ENCODE results near the gene TAF9B. TPM values are rescaled to one million over a fixed set of nuclear protein-coding genes. Genes with fewer than 3 reads are reported as not detected.
A peak's percentile ranks its signal among the peaks of the same experiment; 100 is the strongest.

TAF9B gene
- total RNA-seq, 6 experiments from 2014 or later, result 3.3 to 9.6 (median 6.1) TPM

GRCh38 chrX:78103623-78104446 lies 35.6 kb downstream of the TAF9B start, which contains the start of gene PGK1:
Gene PGK1, plus strand, starts transcription at chrX:78104248. Its CDS starts 93 bp downstream, at chrX:78104341.
- Histone ChIP-seq H3K4me1 (peaks cover 0 to 16% (median 0%) of the 10 kb centered on the region in 4 donors), H3K4me3 (peak within 1 kb of the TSS; percentile 66 to 73 (median 69)), H3K36me3 (no peaks in the 10 kb centered on the region), H3K27ac (peak within 1 kb of the TSS; percentile 93 to 98 (median 93)), H3K9me3 (no peaks in the 10 kb centered on the region), H3K27me3 (no peaks in the 10 kb centered on the region)
- DNase-seq (peak; percentile 95 to 98 (median 96)), ATAC-seq (peak; percentile 90 to 97 (median 94))
- TF ChIP-seq, protein P1, sequence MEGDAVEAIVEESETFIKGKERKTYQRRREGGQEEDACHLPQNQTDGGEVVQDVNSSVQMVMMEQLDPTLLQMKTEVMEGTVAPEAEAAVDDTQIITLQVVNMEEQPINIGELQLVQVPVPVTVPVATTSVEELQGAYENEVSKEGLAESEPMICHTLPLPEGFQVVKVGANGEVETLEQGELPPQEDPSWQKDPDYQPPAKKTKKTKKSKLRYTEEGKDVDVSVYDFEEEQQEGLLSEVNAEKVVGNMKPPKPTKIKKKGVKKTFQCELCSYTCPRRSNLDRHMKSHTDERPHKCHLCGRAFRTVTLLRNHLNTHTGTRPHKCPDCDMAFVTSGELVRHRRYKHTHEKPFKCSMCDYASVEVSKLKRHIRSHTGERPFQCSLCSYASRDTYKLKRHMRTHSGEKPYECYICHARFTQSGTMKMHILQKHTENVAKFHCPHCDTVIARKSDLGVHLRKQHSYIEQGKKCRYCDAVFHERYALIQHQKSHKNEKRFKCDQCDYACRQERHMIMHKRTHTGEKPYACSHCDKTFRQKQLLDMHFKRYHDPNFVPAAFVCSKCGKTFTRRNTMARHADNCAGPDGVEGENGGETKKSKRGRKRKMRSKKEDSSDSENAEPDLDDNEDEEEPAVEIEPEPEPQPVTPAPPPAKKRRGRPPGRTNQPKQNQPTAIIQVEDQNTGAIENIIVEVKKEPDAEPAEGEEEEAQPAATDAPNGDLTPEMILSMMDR (IDR thresholded peaks at IDR 0.05), result no peak
- TF ChIP-seq POLR2A (IDR thresholded peaks at IDR 0.05), result peak; percentile 96
- intact Hi-C loops (cut with DNase I), result no loop called here
- WGBS (ENCODE audit: insufficient coverage, low coverage, low lambda C conversion rate, missing lambda C conversion rate), result 39% methylated on average over 10 of the region's 72 CpGs

DNA sequence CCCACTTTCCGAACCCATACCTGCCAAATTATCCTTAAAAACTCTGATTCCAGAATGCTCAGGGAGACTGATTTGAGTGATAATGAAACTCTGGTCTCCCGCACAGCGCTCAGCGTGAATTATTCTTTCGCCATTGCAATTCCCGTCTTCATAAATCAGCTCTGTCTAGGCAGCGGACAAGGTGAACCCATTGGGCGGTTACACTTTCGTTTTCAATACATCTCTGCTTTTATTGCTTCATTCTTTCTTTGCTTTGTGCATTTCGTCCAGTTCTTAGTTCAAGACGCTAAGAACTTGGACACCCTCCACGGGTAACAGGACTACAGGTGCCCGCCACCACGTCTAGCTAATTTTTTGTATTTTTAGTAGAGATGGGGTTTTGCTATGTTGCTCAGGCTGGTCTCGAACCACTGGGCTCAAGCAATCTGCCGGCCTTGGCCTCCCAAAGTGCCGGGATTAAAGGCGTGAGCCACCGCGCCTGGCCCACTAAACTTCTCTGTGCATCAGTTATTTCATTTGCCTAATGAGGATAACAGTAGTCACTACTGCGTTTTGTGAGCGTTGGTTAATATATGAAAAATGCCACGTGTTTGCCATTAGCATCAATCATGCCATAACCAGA lies 36.3 kb downstream of the TAF9B start:
- intact Hi-C loops (cut with DNase I), result no loop called here
- peak overlapping the region; percentile 85 to 93 (median 86) for H3K27ac ChIP-seq
- TF ChIP-seq, protein P1 (IDR thresholded peaks at IDR 0.05), result no peak
- no peaks in the 10 kb centered on the region for H3K27me3 ChIP-seq
- DNase-seq (no peak), ATAC-seq (no peak)
- peak overlapping the region in 2 of 3 donors; percentile 69 to 73 for H3K4me3 ChIP-seq
- H3K4me1 ChIP-seq, result peaks cover 0 to 16% (median 0%) of the 10 kb centered on the region in 4 donors
- H3K9me3 ChIP-seq, result no peaks in the 10 kb centered on the region
- no peaks in the 10 kb centered on the region for H3K36me3 ChIP-seq
- 75% methylated on average over 23 of the region's 23 CpGs for WGBS (ENCODE audit: insufficient coverage, low coverage, low lambda C conversion rate, missing lambda C conversion rate)

- no peak for TF ChIP-seq POLR2A (IDR thresholded peaks at IDR 0.05)
- TF ChIP-seq, protein P1 (IDR thresholded peaks at IDR 0.05), result no peak
- no CpG with 5 or more reads among the region's 1 CpG for WGBS (ENCODE audit: insufficient coverage, low coverage, low lambda C conversion rate, missing lambda C conversion rate)
- no peak for ATAC-seq
- Histone ChIP-seq H3K9me3 (no peaks in the 10 kb centered on the region), H3K4me3 (no peak overlapping the region), H3K4me1 (peaks cover 0 to 12% (median 0%) of the 10 kb centered on the region in 4 donors), H3K27me3 (no peaks in the 10 kb centered on the region), H3K36me3 (no peaks in the 10 kb centered on the region), H3K27ac (no peak overlapping the region)
- DNase-seq, result no peak
- intact Hi-C loops (cut with DNase I), result no loop called here
Measured at GRCh38 chrX:78102091-78102490, 37.4 kb downstream of the TAF9B start.

- H3K9me3 ChIP-seq, result no peaks in the 10 kb centered on the region
- DNase-seq, result no peak
- intact Hi-C loops (cut with DNase I), result no loop called here
- no peaks in the 10 kb centered on the region for H3K4me1 ChIP-seq
- no peaks in the 10 kb centered on the region for H3K27me3 ChIP-seq
- no peak for TF ChIP-seq POLR2A (IDR thresholded peaks at IDR 0.05)
- TF ChIP-seq, protein P1 (IDR thresholded peaks at IDR 0.05), result no peak
- ATAC-seq, result no peak
- H3K4me3 ChIP-seq, result no peak overlapping the region
- no peaks in the 10 kb centered on the region for H3K36me3 ChIP-seq
- H3K27ac ChIP-seq, result no peak overlapping the region
Measured at GRCh38 chrX:78098108-78098507, 41.3 kb downstream of the TAF9B start.

Measured in right lobe of liver (tissue), 6 donors.